Fibroblast of skin of scalp (primary cell): ENCODE measurements around the gene TBR1.

Experiments used
- DNase-seq: peaks from one replicate; pipeline ENCODE4 v3.0.0-alpha.2; 2013

TBR1 gene

DNA sequence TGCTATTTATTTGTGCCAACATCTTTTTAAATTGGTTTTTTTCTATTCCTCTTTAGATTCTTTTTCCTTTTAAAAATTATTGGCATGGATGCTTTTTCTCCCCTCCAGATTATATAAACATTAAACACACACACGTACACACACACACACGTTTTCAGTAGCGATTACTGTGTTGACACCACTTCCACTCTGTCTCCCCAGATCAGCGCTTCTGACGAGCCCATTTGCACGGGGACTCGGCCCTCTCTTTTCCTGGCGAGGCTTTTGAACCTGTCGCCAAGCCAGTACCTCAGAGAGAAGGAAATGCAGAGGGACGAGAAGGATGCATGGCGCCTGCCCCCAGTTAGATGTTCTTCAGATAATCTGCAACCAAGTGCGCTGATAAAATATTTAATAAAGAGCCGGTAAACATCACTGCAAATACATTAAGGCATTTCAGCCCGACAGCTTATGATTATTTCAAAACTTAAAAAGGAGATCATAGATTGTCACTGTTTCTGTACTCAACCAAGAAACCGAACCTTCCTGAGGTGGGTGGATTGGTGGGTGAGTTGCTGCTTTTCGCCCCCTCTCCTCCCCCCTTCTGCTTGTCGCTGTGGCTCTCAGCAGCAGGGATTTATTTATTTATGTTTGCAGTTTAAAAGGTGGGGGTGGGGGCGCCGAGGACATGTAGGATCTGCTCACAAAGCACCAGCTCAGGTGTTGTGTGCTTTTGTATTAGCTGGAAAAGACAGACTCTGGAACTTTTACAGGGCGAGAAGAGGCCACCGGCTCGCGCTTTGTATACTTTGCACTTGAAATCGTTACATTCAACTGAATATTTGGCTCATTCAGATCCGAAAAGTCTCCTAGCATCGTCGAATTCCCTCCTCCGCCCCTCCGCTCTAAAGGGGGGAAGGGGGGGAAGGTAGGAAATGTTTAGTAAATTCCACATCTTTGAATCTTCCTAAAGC is 787 bp upstream of the TBR1 start:
- DNase-seq, result no peak

DNA sequence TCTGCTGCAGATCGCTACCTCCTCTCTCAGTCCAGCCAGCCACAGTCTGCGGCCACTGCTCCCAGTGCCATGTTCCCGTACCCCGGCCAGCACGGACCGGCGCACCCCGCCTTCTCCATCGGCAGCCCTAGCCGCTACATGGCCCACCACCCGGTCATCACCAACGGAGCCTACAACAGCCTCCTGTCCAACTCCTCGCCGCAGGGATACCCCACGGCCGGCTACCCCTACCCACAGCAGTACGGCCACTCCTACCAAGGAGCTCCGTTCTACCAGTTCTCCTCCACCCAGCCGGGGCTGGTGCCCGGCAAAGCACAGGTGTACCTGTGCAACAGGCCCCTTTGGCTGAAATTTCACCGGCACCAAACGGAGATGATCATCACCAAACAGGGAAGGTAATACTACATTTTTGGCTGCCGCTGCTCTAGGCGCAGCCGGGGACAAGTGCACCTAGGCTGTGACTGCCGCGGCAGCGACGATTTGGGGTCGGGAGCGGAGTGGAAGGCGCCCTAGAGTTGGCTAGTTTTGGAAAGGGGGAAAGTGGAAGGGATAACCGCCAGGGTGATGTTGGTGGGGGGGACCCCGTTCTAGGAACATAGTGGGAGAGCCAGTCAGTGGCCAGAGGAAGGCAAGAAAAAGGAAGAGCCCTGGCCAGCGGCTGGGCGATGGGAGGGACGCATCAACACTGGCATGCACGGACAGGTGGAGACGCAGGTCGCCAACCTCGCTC is 776 bp downstream of the TBR1 start:
- no peak for DNase-seq

DNA sequence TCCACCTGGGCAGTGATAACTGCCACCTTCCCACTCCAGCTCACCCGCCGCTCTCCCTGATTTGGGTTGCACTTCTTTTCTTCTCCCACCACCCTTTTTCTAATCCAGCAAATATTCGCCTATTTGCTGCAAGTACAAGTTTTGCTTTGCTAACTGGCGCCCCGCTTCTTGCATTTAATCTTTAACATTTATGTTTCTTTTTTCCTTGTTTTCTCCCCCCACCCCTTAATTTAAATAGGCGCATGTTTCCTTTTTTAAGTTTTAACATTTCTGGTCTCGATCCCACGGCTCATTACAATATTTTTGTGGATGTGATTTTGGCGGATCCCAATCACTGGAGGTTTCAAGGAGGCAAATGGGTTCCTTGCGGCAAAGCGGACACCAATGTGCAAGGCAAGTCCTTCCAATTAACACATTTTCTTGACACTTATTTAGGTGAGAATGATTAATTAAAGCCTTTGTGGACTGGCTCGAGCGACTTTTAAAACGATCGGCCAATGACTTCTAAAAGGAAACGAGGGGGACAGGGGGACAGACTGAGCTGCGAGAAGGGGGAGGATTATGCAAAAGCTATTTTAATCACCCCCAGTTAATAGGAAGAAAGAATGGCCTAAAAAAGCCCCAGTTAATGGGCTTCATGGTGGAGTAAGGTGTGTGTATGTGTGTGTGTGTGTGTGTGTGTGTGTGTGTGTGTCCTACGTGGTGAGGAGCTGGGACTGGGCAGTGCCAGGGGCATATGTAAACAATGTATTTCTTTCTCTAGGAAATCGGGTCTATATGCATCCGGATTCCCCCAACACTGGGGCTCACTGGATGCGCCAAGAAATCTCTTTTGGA is 1.6 kb downstream of the TBR1 start:
- no peak for DNase-seq

GRCh38 chr2:161418275-161418714 is 2.2 kb downstream of the TBR1 start:
- DNase-seq, result no peak

DNA sequence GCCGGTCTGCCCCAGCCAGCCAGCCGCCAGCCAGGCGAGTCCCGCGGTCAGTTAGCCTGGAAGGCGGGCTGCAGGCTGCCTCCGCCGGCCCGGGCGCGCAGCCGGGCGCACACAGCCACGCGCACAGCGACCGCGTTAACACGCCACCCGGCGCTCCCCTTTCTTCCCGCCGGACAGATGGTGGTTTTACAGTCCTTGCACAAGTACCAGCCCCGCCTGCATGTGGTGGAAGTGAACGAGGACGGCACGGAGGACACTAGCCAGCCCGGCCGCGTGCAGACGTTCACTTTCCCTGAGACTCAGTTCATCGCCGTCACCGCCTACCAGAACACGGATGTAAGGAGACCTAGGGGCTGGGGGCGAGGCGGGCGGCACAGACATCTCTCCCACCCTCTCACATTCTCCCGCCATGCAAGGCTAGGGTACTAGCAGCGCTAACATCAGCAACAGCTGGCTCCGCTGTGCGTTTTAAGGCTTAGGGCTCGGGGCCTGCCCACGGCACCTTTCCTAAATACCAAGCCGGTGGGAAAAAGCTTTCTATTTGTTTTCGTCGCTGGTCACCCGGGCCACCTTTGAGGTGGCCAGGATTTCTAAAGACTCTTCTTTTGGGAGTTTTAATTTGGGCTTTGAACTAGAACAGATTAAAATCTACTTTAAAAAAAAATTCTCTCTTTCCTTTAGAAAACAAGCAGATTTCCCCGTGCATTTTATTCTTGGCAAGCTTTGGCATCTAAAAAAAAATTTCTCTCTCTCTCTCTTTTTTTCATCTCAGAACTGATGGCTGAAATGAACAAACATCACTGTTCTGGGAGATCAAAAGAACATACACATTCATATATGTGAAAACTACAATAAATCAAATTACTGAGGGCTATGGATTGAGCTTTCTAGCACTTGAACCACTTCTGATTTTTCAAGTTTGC is 2.9 kb downstream of the TBR1 start:
- DNase-seq, result no peak

- no peak for DNase-seq
Measured at GRCh38 chr2:161419638-161420190, 3.6 kb downstream of the TBR1 start.

DNA sequence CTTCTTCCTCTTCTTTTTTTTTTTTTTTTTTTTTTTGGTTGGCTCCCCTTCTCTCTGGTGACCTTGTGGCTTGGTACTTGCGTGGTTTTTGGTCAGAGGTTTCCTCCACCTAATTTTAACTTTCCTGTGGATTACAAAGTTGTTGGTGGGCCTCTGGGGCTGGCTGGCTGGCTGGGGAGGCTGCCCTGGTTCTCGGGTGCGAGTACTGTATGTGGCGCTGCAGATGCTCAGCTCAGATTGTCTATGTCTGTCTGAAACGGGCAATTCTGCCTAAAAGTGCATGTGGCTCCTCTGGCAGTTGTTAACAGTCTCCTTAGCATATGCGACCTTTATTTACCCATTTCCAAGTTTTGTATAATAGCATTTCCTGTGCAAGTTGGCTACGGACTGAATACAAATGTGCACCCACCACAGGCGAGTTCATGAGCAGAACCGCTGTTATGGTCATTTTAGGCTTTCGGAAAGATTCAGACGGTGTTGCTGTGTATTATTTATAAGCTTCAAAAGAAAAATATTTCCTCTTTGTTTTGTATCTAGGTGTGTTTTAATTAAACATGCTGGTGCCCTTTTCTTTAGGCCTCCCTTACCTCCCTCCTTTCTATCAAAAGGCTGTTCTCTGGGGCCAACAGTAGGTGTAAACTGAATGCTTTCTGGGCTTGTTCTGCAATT is 4.4 kb downstream of the TBR1 start:
- no peak for DNase-seq

DNA sequence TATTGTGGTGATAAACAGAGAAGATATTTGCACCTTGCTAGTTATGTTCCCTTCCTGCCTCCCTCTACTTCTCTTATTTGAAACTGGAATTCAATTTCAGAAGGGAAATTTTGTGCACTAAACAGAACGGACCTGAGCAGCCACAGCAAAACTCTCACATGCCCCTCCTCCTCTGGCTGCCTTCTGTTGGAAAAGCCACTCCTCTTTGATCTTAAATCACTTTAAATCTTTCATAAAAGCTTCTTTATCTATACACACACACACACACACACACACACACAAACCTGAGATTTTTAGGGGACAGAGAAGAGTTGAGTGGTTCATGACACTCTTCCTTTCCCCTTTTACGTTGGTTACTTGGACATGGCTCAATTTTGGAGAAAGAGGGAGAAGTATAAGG is 5.6 kb downstream of the TBR1 start:
- DNase-seq, result no peak

- DNase-seq, result no peak
Measured at GRCh38 chr2:161422816-161423403, 6.8 kb downstream of the TBR1 start.

DNA sequence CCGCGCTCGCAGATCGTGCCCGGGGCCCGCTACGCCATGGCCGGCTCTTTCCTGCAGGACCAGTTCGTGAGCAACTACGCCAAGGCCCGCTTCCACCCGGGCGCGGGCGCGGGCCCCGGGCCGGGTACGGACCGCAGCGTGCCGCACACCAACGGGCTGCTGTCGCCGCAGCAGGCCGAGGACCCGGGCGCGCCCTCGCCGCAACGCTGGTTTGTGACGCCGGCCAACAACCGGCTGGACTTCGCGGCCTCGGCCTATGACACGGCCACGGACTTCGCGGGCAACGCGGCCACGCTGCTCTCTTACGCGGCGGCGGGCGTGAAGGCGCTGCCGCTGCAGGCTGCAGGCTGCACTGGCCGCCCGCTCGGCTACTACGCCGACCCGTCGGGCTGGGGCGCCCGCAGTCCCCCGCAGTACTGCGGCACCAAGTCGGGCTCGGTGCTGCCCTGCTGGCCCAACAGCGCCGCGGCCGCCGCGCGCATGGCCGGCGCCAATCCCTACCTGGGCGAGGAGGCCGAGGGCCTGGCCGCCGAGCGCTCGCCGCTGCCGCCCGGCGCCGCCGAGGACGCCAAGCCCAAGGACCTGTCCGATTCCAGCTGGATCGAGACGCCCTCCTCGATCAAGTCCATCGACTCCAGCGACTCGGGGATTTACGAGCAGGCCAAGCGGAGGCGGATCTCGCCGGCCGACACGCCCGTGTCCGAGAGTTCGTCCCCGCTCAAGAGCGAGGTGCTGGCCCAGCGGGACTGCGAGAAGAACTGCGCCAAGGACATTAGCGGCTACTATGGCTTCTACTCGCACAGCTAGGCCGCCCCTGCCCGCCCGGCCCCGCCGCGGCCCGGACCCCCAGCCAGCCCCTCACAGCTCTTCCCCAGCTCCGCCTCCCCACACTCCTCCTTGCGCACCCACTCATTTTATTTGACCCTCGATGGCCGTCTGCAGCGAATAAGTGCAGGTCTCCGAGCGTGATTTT is 7.6 kb downstream of the TBR1 start:
- no peak for DNase-seq

- DNase-seq, result no peak
Measured at GRCh38 chr2:161424394-161424769, 8.3 kb downstream of the TBR1 start.

DNA sequence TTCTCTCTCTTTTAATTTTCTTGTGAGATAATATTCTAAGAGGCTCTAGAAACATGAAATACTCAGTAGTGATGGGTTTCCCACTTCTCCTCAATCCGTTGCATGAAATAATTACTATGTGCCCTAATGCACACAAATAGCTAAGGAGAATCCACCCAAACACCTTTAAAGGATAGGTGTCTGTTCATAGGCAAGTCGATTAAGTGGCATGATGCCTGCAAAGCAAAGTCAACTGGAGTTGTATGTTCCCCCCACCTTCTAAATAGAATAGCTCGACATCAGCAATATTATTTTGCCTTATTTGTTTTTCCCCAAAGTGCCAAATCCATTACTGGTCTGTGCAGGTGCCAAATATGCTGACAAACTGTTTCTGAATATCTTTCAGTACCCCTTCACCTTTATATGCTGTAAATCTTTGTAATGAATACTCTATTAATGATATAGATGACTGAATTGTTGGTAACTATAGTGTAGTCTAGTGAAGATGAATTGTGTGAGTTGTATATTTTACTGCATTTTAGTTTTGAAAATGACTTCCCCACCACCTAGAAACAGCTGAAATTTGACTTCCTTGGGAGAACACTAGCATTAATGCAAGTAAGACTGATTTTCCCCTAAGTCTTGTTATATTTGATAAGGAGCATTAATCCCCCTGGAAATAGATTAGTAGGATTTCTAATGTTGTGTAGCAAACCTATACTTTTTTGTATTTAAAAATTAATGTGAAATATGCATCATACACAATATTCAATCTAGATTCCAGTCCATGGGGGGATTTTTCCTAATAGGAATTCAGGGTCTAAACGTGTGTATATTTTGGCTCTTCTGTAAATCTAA is 9.0 kb downstream of the TBR1 start:
- no peak for DNase-seq

- DNase-seq, result no peak
Measured at GRCh38 chr2:161425728-161426454, 9.8 kb downstream of the TBR1 start.

DNA sequence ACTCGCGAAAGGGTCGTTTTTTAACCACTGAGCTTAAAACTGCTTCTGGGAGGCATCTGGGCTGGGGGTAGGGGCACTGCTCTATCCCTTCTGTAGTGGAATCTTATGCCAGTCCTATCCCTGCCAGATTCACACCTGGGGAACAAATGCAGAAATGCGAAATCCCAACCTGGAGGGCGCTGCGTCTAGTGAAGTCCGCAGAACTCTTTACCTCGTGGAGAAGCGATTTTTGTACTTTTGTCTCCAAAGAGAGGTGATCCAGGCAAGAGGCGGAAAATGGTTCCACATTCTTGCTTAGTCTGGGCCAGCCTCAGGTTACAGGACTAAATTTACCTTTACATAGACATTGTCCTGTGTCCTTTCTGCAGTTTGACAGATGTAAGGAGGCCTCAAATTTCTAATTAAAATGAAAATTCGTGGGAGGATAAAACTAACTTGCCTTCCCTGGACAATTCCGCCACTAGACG is 10.4 kb downstream of the TBR1 start:
- no peak for DNase-seq

- DNase-seq, result peak; percentile 43
Measured at GRCh38 chr2:161426922-161427663, 11.0 kb downstream of the TBR1 start.
